Hepatocyte (in vitro differentiated cells): ENCODE results near the gene ETDC. TPM values are rescaled to one million over a fixed set of nuclear protein-coding genes. Genes with fewer than 3 reads are reported as not detected.
A peak's percentile ranks its signal among the peaks of the same experiment; 100 is the strongest.

Experiments
- DNase-seq: peaks from one replicate; pipeline ENCODE4 v3.0.0-alpha.2; 2016; ENCODE audit warnings: low spot score
- H2AFZ ChIP-seq: fragments of 200-600 bp; sonication (generic); 2 replicates; pipeline ENCODE4 v1.6.0; 2016; ENCODE audit warnings: antibody characterized with exemption, mild to moderate bottlenecking
- H3K27ac ChIP-seq: fragments of 200-600 bp; sonication (generic); 2 replicates; pipeline ENCODE4 v1.5.1; 2016; ENCODE audit warnings: mild to moderate bottlenecking
- H3K27me3 ChIP-seq: fragments of 200-600 bp; sonication (generic); 2 replicates; pipeline ENCODE4 v1.6.1; 2016
- H3K36me3 ChIP-seq: fragments of 200-600 bp; sonication (generic); replicated peaks from 2 replicates; pipeline ENCODE4 v1.5.1; 2016; ENCODE audit warnings: low read depth; ENCODE audit not compliant: insufficient read depth
- H3K4me1 ChIP-seq: fragments of 200-600 bp; sonication (generic); 2 replicates; pipeline ENCODE4 v1.5.1; 2016; ENCODE audit warnings: mild to moderate bottlenecking, moderate library complexity; ENCODE audit not compliant: insufficient read depth
- H3K4me2 ChIP-seq: fragments of 200-600 bp; sonication (generic); 2 replicates; pipeline ENCODE4 v1.6.0; 2016
- H3K4me3 ChIP-seq: fragments of 200-600 bp; sonication (generic); 2 replicates; pipeline ENCODE4 v1.5.1; 2016; ENCODE audit warnings: mild to moderate bottlenecking
- H3K79me2 ChIP-seq: fragments of 200-600 bp; sonication (generic); 2 replicates; pipeline ENCODE4 v1.6.0; 2017; ENCODE audit warnings: mild to moderate bottlenecking
- H3K9me2 ChIP-seq: fragments of 200-600 bp; sonication (generic); replicated peaks from 2 replicates; pipeline ENCODE4 v1.6.0; 2017; ENCODE audit warnings: mild to moderate bottlenecking; ENCODE audit not compliant: insufficient read depth
- H3K9me3 ChIP-seq: fragments of 200-600 bp; sonication (generic); 2 replicates; pipeline ENCODE4 v1.5.1; 2016; ENCODE audit warnings: low read depth, mild to moderate bottlenecking
- H4K20me1 ChIP-seq: fragments of 200-600 bp; sonication (generic); 2 replicates; pipeline ENCODE4 v1.6.0; 2016; ENCODE audit warnings: mild to moderate bottlenecking; ENCODE audit not compliant: insufficient read depth, poor library complexity, severe bottlenecking
- CTCF ChIP-seq: fragments of 200-600 bp; sonication (generic); IDR thresholded peaks from 2 replicates; pipeline ENCODE4 v1.5.1; 2016; ENCODE audit warnings: antibody characterized with exemption, mild to moderate bottlenecking; ENCODE audit not compliant: poor library complexity
- EZH2 ChIP-seq: fragments of 200-600 bp; sonication (generic); IDR thresholded peaks from 2 replicates; pipeline ENCODE4 v1.6.1; 2016; ENCODE audit warnings: antibody characterized with exemption, mild to moderate bottlenecking, borderline replicate concordance
- EZH2phosphoT487 ChIP-seq: fragments of 200-600 bp; sonication (generic); IDR thresholded peaks from one replicate; pipeline ENCODE4 v1.6.1; 2018; ENCODE audit warnings: antibody characterized with exemption, mild to moderate bottlenecking, low read depth, moderate library complexity; ENCODE audit not compliant: unreplicated experiment, severe bottlenecking
- WGBS: methylation state at CpG from one replicate; pipeline ENCODE4 v1.1.6; 2016; ENCODE audit warnings: low lambda C conversion rate; ENCODE audit errors: missing lambda C conversion rate; 5-methylcytosine and 5-hydroxymethylcytosine counted together
- polyA plus RNA-seq: library from polyadenylated mRNA; unstranded; fragments of >200 nt; fragmentation: Nextera tagmentation; extraction: Ambion mirVana; gene quantifications from 2 replicates; pipeline ENCODE4 v1.2.1, GENCODE V29; 2016
- total RNA-seq: library from RNA; depleted of rRNA; stranded (reverse); fragments of >200 nt; gene quantifications from 2 replicates; pipeline ENCODE4 v1.2.3, GENCODE V29; 2014

The ETDC gene
- total and polyA plus RNA-seq, 2 experiments from 2014 or later = not detected

- 44% methylated on average over 5 of the region's 5 CpGs for WGBS
- no peaks in the 10 kb centered on the region for H3K4me1 ChIP-seq
- no peak overlapping the region for H2AFZ ChIP-seq
- H4K20me1 ChIP-seq = no peaks in the 10 kb centered on the region
- no peak for DNase-seq
- H3K79me2 ChIP-seq = no peaks in the 10 kb centered on the region
- no peaks in the 10 kb centered on the region for H3K36me3 ChIP-seq
- no peaks in the 10 kb centered on the region for H3K9me3 ChIP-seq
- H3K27ac ChIP-seq = no peak overlapping the region
- no peaks in the 10 kb centered on the region for H3K27me3 ChIP-seq
- H3K4me2 ChIP-seq = no peak overlapping the region
- TF ChIP-seq CTCF = no peak
- TF ChIP-seq EZH2phosphoT487 = no peak
- no peak for TF ChIP-seq EZH2
- no peaks in the 10 kb centered on the region for H3K9me2 ChIP-seq
- no peak overlapping the region for H3K4me3 ChIP-seq
Observed at GRCh38 chrX:135273162-135273561, 36.1 kb upstream of the ETDC start.

GRCh38 chrX:135275973-135276372 is 33.3 kb upstream of the ETDC start:
- no peaks in the 10 kb centered on the region for H3K9me3 ChIP-seq
- H3K9me2 ChIP-seq = no peaks in the 10 kb centered on the region
- no peak for DNase-seq
- H3K4me1 ChIP-seq = no peaks in the 10 kb centered on the region
- no peaks in the 10 kb centered on the region for H3K27me3 ChIP-seq
- no peak for TF ChIP-seq EZH2phosphoT487
- TF ChIP-seq EZH2 = no peak
- TF ChIP-seq CTCF = no peak
- H3K4me3 ChIP-seq = no peak overlapping the region
- no peaks in the 10 kb centered on the region for H3K79me2 ChIP-seq
- H2AFZ ChIP-seq = no peak overlapping the region
- H3K4me2 ChIP-seq = no peak overlapping the region
- H3K36me3 ChIP-seq = no peaks in the 10 kb centered on the region
- no peaks in the 10 kb centered on the region for H4K20me1 ChIP-seq
- H3K27ac ChIP-seq = no peak overlapping the region

- H3K4me1 ChIP-seq = no peaks in the 10 kb centered on the region
- TF ChIP-seq EZH2 = no peak
- TF ChIP-seq EZH2phosphoT487 = no peak
- no peak for DNase-seq
- H3K4me3 ChIP-seq = no peak overlapping the region
- H3K4me2 ChIP-seq = no peak overlapping the region
- no peaks in the 10 kb centered on the region for H4K20me1 ChIP-seq
- H3K36me3 ChIP-seq = peaks cover 8% of the 10 kb centered on the region
- no peaks in the 10 kb centered on the region for H3K79me2 ChIP-seq
- H3K27ac ChIP-seq = no peak overlapping the region
- no peaks in the 10 kb centered on the region for H3K9me2 ChIP-seq
- peaks cover 46% of the 10 kb centered on the region for H3K9me3 ChIP-seq
- WGBS = 83% methylated on average over 2 of the region's 2 CpGs
- no peaks in the 10 kb centered on the region for H3K27me3 ChIP-seq
- H2AFZ ChIP-seq = no peak overlapping the region
Observed at GRCh38 chrX:135287266-135287823, 21.9 kb upstream of the ETDC start.

GRCh38 chrX:135295238-135295943 is 13.9 kb upstream of the ETDC start:
- Histone ChIP-seq H4K20me1 (no peaks in the 10 kb centered on the region), H3K27ac (no peak overlapping the region), H2AFZ (no peak overlapping the region), H3K4me2 (peak overlapping the region; percentile 72), H3K9me2 (no peaks in the 10 kb centered on the region), H3K9me3 (peaks cover 10% of the 10 kb centered on the region), H3K27me3 (no peaks in the 10 kb centered on the region), H3K79me2 (no peaks in the 10 kb centered on the region), H3K36me3 (peaks cover 3% of the 10 kb centered on the region), H3K4me3 (no peak overlapping the region), H3K4me1 (no peaks in the 10 kb centered on the region)
- TF ChIP-seq EZH2phosphoT487 (no peak), CTCF (peak; percentile 5), EZH2 (no peak)
- 43% methylated on average over 26 of the region's 26 CpGs for WGBS
- DNase-seq = peak; percentile 54
